CD14-positive monocyte (primary cell): ENCODE results near the gene YOD1. TPM values are rescaled to one million over a fixed set of nuclear protein-coding genes. Genes with fewer than 3 reads are reported as not detected.

Experiments
- DNase-seq, 3 donors: peaks; one replicate each; pipeline ENCODE4 v3.0.0-alpha.2; 2011 to 2022
- H2AFZ ChIP-seq: 2 replicates; pipeline ENCODE4 v1.6.0; 2012; ENCODE audit warnings: mild to moderate bottlenecking, low read depth, low read length, inconsistent platforms; ENCODE audit not compliant: insufficient read depth, poor library complexity, severe bottlenecking
- H3K27ac ChIP-seq, 2 donors: 1 replicate in 1 of 2; 2 replicates in 1 of 2; pipeline ENCODE4 v1.5.1; 2012 to 2013; ENCODE audit warnings: low read length in 2 of 2, control low read depth in 1 of 2, inconsistent platforms in 1 of 2, low read depth in 1 of 2, mild to moderate bottlenecking in 1 of 2
- H3K27me3 ChIP-seq, 2 donors: one replicate each; pipeline versions ENCODE4 v1.6.0 to v1.6.1; 2011 to 2013; ENCODE audit warnings: low read length in 2 of 2; ENCODE audit not compliant: control insufficient read depth in 2 of 2, insufficient read depth in 2 of 2
- H3K36me3 ChIP-seq, 2 donors: replicated peaks in 1 of 2; 1 replicate in 1 of 2; 2 replicates in 1 of 2; pipeline versions ENCODE4 v1.5.1 to v1.6.1; 2012 to 2013; ENCODE audit warnings: low read length in 2 of 2, control low read depth in 1 of 2, inconsistent platforms in 1 of 2, mild to moderate bottlenecking in 1 of 2; ENCODE audit not compliant: insufficient read depth in 2 of 2, control insufficient read depth in 1 of 2
- H3K4me1 ChIP-seq, 2 donors: 1 replicate in 1 of 2; 2 replicates in 1 of 2; pipeline versions ENCODE4 v1.5.1 to v1.6.1; 2012 to 2013; ENCODE audit warnings: low read length in 2 of 2, control low read depth in 1 of 2, inconsistent platforms in 1 of 2, mild to moderate bottlenecking in 1 of 2, moderate library complexity in 1 of 2; ENCODE audit not compliant: insufficient read depth in 2 of 2, control insufficient read depth in 1 of 2
- H3K4me2 ChIP-seq: replicated peaks from 2 replicates; pipeline ENCODE3; 2012; ENCODE audit warnings: low read length, moderate library complexity, mild to moderate bottlenecking; ENCODE audit not compliant: poor library complexity, severe bottlenecking; ENCODE audit errors: extremely low read depth
- H3K4me3 ChIP-seq, 3 experiments: fragments of 200-600 bp in 1 of 3; sonication (generic) in 1 of 3; replicated peaks in 1 of 3; 1 replicate in 2 of 3; 2 replicates in 1 of 3; pipeline ENCODE4 v1.5.1; 2011 to 2013; ENCODE audit warnings: low read length in 3 of 3, mild to moderate bottlenecking in 3 of 3, control low read depth in 2 of 3, low read depth in 2 of 3, inconsistent platforms in 1 of 3, moderate library complexity in 1 of 3
- H3K79me2 ChIP-seq: 2 replicates; pipeline ENCODE4 v1.6.0; 2012; ENCODE audit warnings: mild to moderate bottlenecking, control low read depth, inconsistent platforms, low read length, moderate library complexity; ENCODE audit not compliant: insufficient read depth
- H3K9ac ChIP-seq: 2 replicates; pipeline ENCODE4 v1.6.0; 2017; ENCODE audit warnings: low read length, mild to moderate bottlenecking; ENCODE audit not compliant: insufficient read depth, poor library complexity, severe bottlenecking
- H3K9me3 ChIP-seq, 2 donors: replicated peaks in 1 of 2; 1 replicate in 1 of 2; 2 replicates in 1 of 2; pipeline versions ENCODE4 v1.5.1 to v1.6.1; 2012 to 2013; ENCODE audit warnings: low read length in 2 of 2, control low read depth in 1 of 2; ENCODE audit not compliant: control insufficient read depth in 1 of 2, insufficient read depth in 1 of 2
- H4K20me1 ChIP-seq: 2 replicates; pipeline ENCODE4 v1.6.0; 2012; ENCODE audit warnings: mild to moderate bottlenecking, low read length, control low read depth, moderate library complexity; ENCODE audit not compliant: insufficient read depth
- H3K27ac Mint-ChIP-seq, 7 donors: one replicate each; pipeline ENCODE4 v1.8.0; 2020; ENCODE audit warnings: mild to moderate bottlenecking in 7 of 7, mixed read lengths in 7 of 7, moderate library complexity in 6 of 7, inconsistent platforms in 2 of 7
- H3K27me3 Mint-ChIP-seq, 3 donors: one replicate each; pipeline ENCODE4 v1.8.0; 2021 to 2022; ENCODE audit warnings: low read depth in 3 of 3, mild to moderate bottlenecking in 3 of 3, mixed read lengths in 3 of 3, moderate library complexity in 3 of 3, inconsistent platforms in 1 of 3
- H3K36me3 Mint-ChIP-seq, 2 donors: one replicate each; pipeline ENCODE4 v1.8.0; 2020; ENCODE audit warnings: mixed read lengths in 2 of 2, inconsistent platforms in 1 of 2, mild to moderate bottlenecking in 1 of 2
- H3K4me1 Mint-ChIP-seq: one replicate; pipeline ENCODE4 v1.8.0; 2020; ENCODE audit warnings: mild to moderate bottlenecking, mixed read lengths
- H3K4me3 Mint-ChIP-seq, 2 donors: one replicate each; pipeline ENCODE4 v1.8.0; 2020; ENCODE audit warnings: mild to moderate bottlenecking in 2 of 2, mixed read lengths in 2 of 2, moderate library complexity in 1 of 2
- H3K9me3 Mint-ChIP-seq, 7 donors: one replicate each; pipeline ENCODE4 v1.8.0; 2020 to 2022; ENCODE audit warnings: mixed read lengths in 7 of 7, mild to moderate bottlenecking in 6 of 7, moderate library complexity in 6 of 7, inconsistent platforms in 2 of 7
- CTCF ChIP-seq: fragments of 200-600 bp; IDR thresholded peaks from one replicate; pipeline ENCODE4 v1.8.0; 2022; ENCODE audit warnings: antibody characterized with exemption, mild to moderate bottlenecking
- WGBS: methylation state at CpG from one replicate; pipeline ENCODE4 v1.1.5; 2013; ENCODE audit warnings: missing lambda C conversion rate; ENCODE audit not compliant: insufficient coverage; 5-methylcytosine and 5-hydroxymethylcytosine counted together
- intact Hi-C, 2 donors: fragments of 100-400 bp; cut with micrococcal nuclease; formaldehyde crosslinking; loops; one replicate each; pipeline versions ENCODE4 v1.15.0 to v1.15.1; 2023
- polyA plus RNA-seq, 3 donors: library from polyadenylated mRNA; depleted of rRNA in 1 of 3; unstranded in 2 of 3; stranded (reverse) in 1 of 3; fragments of 300-500 nt in 2 of 3; fragments of >200 nt in 1 of 3; fragmentation: Illumina TruSeq in 2 of 3; gene quantifications; 1 replicate in 2 of 3; 2 replicates in 1 of 3; pipeline ENCODE4 v1.2.3, GENCODE V29; 2012 to 2021

Gene YOD1
- polyA plus RNA-seq, 3 donors, result 1.6 to 8.2 (median 1.7) TPM

GRCh38 chr1:207031632-207032264, 19.3 kb downstream of the YOD1 start:
- TF ChIP-seq CTCF, result no peak
- Mint-ChIP-seq H3K9me3 (no peaks in the 10 kb centered on the region), H3K4me1 (peaks cover 7% of the 10 kb centered on the region), H3K36me3 (no peaks in the 10 kb centered on the region), H3K27ac (no peak overlapping the region), H3K27me3 (peaks cover 7 to 11% (median 8%) of the 10 kb centered on the region in 3 donors), H3K4me3 (no peak overlapping the region)
- no peak for DNase-seq
- Histone ChIP-seq H3K27ac (no peak overlapping the region), H3K9ac (no peak overlapping the region), H4K20me1 (no peaks in the 10 kb centered on the region), H3K79me2 (no peaks in the 10 kb centered on the region), H3K9me3 (no peaks in the 10 kb centered on the region), H3K27me3 (peaks cover under 1 to 2% of the 10 kb centered on the region in 2 donors), H3K4me2 (no peak overlapping the region), H3K36me3 (no peaks in the 10 kb centered on the region), H3K4me3 (no peak overlapping the region), H3K4me1 (no peaks in the 10 kb centered on the region), H2AFZ (no peak overlapping the region)
- intact Hi-C loops, result no loop called here
- WGBS, result 90% methylated on average over 6 of the region's 7 CpGs

- Mint-ChIP-seq H3K9me3 (no peaks in the 10 kb centered on the region), H3K27ac (no peak overlapping the region), H3K4me1 (peaks cover 7% of the 10 kb centered on the region), H3K36me3 (no peaks in the 10 kb centered on the region), H3K27me3 (peaks cover 7 to 11% (median 8%) of the 10 kb centered on the region in 3 donors), H3K4me3 (no peak overlapping the region)
- Histone ChIP-seq H3K9ac (no peak overlapping the region), H3K4me1 (no peaks in the 10 kb centered on the region), H3K27me3 (no peaks in the 10 kb centered on the region), H3K27ac (no peak overlapping the region), H3K4me3 (no peak overlapping the region), H3K9me3 (no peaks in the 10 kb centered on the region), H4K20me1 (no peaks in the 10 kb centered on the region), H3K4me2 (no peak overlapping the region), H3K79me2 (no peaks in the 10 kb centered on the region), H2AFZ (no peak overlapping the region), H3K36me3 (no peaks in the 10 kb centered on the region)
- intact Hi-C loops, result no loop called here
- no peak for DNase-seq
- TF ChIP-seq CTCF, result no peak
- WGBS, result no CpG with 5 or more reads among the region's 1 CpG
These were observed 20.0 kb downstream of the YOD1 start for GRCh38 chr1:207031016-207031415.
